Measurements from ENCODE around the gene AZU1.

AZU1 gene

DNA sequence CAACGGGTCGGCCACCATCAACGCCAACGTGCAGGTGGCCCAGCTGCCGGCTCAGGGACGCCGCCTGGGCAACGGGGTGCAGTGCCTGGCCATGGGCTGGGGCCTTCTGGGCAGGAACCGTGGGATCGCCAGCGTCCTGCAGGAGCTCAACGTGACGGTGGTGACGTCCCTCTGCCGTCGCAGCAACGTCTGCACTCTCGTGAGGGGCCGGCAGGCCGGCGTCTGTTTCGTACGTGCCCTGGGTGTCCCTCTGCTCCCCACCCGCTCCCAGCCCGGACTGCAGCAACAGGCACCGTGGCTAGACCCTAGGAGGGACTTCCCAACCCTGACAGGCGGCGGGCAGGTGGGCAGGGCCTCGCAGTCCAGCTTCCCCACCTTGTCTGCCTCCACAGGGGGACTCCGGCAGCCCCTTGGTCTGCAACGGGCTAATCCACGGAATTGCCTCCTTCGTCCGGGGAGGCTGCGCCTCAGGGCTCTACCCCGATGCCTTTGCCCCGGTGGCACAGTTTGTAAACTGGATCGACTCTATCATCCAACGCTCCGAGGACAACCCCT lies 28.0 kb downstream of the AZU1 start:
- no peak for DNase-seq

DNA sequence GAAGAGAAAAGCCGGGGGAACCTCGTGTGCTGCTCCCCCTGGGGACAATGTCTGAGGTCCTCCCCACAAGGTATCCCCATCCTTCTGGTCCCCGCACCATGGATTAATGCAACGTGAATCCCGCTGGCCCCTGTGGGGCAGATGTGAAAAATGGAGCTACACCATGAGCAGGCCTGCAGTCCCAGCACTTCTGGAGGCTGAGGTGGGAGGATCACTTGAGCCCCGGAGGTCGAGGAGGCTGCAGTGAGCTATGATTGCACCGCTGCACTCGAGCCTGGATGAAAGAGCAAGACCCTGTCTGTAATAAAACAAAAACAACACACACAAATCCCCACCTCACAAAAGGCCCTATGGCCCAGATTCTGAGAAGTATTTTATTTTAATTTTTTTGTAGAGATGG lies 30.6 kb downstream of the AZU1 start:
- DNase-seq, result no peak

DNA sequence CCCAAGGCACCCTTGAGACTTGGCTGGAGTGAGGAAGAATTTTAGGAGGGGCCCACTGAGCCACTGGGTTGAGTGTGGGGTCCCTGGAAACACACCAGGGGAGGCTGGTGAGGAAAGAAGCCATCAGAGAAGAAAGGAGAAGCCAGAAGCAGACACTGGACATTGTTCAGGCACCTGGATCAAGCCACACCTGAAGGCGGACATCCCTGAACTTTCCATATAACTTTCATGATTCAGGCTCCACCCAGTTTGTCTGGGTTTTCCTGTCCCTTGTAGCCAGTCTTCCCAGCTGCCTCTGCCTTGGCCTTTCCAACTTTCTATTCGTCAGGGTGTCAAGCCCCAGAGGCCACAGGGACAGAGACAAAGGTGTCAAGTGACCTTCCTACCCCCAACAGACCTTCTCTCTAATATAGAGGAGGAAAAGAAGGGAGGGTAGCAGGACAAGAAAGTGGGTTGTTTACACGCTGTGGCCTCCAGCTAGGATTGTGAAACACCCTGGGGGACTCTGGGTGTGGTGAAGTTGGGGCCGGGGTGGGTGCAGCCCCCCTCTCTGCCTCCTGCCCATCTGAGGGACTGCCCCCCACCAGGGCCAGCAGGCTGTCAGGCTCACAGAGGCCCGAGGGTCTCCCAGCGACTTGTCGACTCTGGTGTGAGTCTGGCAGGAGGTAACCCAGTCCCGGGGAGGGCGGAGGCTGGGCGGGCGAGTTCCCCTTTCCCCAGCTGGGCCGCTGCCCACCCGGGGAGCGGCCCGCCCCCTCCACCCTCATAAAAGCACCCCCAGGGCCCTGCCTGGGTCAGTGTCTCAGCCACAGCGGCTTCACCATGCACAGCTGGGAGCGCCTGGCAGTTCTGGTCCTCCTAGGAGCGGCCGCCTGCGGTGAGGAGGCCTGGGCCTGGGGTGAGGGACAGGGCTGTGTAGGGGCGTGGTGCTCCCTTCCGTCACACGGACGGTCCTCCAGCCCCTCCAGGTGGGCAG lies 31.5 kb downstream of the AZU1 start, which contains the start of gene CFD:
Gene CFD, plus strand, starts transcription at position 797 of the 976 bp plus-strand sequence. Its CDS starts 26 bp downstream, at position 823.
- no peak for DNase-seq

DNA sequence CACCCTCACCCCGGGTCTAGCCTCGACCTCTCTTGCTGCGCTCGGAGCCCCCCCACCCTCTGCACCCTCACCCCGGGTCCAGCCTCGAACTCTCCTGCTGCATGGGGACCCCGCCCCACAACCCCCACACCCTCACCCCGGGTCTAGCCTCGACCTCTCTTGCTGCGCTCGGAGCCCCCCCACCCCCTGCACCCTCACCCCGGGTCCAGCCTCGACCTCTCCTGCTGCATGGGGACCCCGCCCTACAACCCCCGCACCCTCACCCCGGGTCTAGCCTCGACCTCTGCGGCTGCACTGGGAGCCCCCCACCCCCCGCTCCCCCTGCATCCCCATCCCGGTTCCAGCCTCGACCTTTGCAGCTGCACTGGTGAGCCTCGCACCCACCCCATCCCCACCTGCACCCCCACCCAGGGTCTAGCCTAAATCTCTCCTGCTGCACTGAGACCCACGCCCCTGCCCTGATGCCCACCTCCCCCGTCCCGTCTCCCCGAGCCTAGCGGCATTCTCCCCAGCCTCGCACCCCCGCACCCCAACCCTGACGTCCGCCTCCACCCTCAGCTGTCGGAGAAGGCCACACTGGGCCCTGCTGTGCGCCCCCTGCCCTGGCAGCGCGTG lies 33.6 kb downstream of the AZU1 start:
- DNase-seq, result no peak

DNA sequence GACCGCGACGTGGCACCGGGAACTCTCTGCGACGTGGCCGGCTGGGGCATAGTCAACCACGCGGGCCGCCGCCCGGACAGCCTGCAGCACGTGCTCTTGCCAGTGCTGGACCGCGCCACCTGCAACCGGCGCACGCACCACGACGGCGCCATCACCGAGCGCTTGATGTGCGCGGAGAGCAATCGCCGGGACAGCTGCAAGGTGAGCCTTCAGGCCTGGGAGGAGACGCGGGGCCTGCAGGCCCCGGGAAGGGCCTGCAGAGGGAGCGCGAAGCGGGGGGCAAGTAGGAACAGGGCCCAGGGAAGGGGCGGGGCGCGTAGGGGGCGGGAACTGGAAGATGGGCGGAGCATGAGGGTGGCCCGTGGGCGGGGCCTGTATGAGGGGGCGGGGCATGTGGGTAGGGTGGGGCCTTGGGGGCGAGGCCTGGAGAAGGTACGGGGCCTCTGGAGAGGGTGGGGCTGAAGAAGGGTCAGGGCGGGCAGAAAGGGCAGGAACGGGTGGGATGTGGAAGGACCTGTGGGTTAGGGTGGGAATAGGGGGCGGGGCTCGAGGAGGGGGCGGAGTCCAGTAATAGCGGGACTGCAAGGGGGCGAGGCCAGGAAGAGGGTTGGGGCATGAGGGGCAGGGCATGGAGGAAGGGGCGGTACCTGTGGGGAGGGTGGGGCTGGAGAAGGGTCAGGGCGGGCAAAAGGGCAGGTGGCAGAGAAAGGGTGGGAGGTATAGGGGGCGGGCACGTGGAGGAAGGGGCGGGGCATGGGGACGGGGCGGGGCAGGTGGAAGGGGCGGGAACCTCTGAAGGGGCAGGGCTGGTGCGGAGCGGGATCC lies 34.3 kb downstream of the AZU1 start:
- DNase-seq, result peak; percentile 83

DNA sequence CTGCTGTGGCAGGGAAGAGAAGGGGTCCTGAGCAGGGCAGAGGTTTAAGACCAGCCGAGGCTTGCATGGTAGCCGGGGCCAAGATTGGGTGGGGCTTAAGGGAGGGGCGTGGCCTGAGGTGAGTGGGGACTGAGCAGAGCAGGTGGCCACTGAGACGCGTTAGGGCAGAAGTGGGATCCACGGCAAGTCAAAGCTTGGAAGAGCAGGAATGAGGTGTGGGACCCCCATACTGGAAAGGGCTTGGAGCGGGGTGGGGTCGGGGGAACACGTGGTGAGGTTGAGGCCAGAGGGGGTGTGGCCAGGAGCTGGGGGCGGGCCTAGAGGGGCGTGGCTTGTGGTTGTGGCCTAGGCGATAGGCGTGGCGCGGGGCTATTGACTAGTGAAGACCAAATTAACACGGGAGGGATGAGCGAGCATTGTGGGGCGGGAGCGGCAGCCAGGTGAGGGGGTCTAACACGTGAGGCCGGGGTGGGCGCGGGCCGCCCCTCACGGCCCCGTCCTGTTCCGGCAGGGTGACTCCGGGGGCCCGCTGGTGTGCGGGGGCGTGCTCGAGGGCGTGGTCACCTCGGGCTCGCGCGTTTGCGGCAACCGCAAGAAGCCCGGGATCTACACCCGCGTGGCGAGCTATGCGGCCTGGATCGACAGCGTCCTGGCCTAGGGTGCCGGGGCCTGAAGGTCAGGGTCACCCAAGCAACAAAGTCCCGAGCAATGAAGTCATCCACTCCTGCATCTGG lies 35.1 kb downstream of the AZU1 start:
- peak; percentile 90 for DNase-seq

DNA sequence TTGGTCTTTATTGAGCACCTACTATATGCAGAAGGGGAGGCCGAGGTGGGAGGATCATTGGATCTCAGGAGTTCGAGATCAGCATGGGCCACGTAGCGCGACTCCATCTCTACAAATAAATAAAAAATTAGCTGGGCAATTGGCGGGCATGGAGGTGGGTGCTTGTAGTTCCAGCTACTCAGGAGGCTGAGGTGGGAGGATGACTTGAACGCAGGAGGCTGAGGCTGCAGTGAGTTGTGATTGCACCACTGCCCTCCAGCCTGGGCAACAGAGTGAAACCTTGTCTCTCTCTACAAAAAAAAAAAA lies 35.6 kb downstream of the AZU1 start:
- no peak for DNase-seq

DNA sequence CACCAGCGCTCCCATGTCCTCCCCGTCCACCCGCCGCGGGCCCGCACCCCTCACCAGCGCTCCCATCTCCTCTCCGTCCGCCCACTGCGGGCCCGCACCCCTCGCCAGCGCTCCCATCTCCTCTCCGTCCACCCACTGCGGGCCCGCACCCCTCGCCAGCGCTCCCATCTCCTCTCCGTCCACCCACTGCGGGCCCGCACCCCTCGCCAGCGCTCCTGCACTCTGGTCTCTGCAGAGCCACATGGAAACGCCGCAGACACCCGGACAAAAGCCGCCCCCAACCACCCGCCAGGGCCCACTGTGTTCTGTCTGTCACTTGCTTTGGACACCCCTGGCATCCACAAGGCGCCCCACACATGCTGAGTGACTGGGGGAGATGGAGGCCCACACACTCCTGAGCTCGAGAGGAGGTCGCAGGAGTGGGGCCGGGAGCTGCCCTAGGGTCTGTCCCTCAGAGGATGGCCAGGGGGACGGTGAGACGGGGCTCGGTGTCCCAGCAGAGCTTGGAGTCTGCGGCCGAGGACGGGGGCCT lies 39.2 kb downstream of the AZU1 start:
- no peak for DNase-seq

DNA sequence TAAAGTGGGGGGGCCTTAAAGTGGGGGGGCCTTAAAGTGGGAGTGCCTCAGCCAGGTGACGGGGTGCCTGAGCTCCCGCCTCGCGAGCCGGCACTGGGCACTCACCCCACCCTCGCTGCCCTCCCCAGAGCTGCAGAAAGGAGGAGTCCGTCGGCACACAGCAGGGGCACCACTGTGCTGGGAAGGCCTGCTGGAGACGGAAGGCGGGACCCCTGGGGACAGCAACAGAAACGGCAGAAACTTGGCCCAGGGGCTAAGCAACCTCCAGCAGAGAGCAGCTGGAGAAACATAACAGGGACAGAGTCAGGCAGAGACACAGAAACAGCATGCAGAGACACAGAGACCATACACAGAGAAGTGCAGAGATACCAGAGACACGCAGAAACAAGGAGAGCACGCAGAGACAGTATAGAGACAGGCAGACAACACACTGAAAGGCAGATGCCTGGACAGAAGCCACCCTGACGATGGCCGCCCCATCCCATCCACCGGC lies 39.7 kb downstream of the AZU1 start:
- DNase-seq, result no peak

DNA sequence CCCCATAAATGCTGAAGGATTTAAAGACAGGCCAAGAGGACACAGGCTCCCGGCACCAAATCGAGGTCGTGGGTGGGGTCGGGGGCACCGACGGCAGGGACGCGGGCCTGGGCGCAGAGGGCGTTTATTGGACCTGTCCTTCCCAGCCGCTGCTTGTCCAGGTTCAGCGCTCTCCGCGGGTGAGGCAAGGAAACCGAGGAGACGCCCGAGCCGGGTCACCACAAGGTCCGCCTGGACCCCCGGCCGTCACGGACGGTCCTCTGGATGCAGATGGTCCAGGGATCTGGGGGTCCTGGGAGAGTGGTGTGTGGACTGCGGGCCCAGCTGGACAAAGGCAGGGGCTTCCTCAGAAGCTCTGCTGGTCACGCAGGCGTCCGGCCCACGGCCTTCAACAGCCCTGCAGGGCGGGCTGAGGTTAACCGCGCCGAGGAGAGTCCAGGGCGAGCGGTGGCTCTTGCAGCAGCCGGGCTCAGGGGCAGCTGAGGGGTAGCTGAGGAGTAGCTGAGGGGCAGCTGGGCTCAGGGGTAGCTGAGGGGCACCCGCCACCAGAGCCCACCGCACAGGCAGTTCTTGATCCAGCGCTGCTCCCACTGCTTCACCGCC lies 40.3 kb downstream of the AZU1 start:
- DNase-seq, result no peak

DNA sequence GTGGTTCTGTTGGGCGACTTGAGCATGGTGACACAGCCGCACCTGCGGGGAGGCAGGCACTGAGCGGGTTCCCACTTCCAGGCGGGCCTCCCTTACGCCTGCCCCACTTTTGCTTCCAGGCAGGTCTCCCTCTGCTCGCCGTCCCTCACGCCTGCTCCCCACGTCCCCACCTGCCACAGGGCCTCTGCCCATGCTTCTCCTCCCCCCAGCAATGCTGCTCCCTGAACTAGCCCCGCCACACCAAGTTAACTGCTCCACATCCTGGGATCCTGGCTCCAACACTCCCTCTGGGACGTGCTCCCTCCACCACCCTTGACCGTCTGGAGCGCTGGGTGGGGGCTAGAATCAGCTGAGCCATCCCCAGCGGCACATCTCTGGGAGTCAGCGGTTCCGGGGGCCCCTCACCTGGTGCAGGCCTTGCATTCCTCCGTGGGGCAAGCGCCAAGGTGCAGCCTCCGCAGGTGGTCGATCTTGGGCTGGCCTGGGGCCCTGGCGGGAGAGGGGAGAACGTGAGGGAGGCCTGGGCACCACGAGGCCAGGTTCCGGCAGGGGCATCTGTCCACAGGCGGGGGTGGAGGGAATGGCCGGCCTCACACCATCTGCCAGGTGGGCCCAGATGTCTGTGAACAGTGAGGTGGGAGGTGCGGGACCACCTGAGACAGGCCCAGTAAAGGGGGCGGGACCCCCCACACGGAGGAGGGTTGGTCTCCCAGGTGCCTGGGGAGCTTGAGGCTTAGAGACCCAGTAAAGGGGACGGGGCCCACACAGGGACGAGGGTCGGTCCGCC lies 41.0 kb downstream of the AZU1 start:
- DNase-seq, result no peak

DNA sequence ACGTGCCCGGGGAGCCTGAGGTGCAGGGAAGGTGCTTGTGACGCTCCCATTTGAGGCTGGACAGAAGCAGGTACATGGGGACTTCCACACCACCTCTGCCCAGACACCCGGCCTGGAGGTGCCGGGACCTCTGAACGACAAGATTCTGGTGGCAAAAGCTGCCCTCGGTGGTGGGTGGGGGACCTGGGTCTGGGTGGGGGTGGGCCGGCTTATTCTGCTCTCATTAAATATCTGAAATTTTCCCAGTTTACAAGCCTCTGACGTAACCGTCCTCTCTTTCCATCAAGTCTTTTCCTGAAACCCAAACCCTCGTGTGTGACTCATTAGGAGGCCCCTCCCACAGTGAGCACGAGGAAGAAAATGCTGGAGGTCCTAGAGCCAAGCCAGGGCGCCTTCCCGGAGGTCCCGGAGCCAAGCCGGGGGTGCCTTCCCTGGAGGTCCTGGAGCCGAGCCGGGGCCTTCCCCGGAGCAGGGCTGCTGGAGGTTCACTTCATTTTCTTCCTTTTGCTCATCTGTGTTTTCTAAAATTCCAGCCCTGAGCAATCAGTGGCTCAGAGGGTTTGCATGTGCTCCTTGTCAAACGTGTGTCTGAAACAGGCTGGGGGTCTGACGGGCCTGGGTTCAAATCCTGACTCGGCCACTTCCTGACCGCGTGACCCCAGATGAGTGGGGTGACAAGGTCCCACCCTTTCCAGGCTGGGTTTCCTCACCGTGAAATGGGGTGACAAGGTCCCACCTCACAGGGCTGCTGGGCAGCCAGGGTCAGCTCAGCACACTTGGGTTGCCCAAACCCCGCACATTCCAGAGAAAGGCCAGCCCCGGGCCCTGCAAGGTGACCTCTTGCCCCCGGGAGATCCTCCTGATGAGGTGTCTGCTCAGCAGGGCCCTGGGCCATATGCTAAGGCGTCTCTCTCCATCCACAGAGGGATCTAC lies 41.9 kb downstream of the AZU1 start:
- no peak for DNase-seq

DNA sequence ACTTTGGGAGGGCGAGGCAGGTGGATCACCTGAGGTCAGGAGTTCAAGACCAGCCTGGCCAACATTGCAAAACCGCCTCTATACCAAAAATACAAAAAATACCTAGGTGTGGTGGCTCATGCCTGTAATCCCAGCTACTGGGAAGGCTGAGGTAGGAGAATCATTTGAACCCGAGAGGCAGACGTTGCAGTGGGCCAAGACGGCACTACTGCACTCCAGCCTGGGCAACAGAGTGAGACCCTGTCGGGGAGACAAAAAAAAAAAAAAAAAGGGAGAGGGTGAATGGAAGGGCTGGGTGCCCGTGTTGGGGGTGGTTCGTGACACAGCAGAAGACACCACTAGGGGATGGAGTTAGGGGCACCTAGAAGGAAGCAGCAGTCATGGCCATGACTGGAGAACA lies 42.7 kb downstream of the AZU1 start:
- no peak for DNase-seq

DNA sequence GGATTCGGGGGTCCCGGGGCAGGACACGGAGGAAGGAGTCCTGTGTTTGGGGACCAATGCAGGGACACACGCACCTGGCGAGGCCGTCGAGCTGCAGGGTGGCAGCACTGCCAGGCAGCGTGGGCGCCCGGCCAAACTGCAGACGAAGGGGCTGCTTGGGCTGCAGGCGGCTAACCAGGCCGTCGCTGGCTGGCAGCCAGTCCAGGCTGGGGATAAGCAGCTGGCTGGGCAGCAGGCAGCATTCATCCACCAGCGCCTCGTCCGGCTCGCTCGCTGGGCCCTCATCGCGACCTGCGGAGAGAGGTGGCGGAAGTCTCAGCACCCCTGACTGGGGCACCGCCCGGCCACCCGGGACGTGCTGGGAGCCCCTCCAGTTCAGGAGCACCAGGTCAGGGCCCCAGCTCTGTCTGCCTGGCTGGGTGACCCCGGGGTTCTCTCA lies 43.3 kb downstream of the AZU1 start:
- DNase-seq, result no peak

DNA sequence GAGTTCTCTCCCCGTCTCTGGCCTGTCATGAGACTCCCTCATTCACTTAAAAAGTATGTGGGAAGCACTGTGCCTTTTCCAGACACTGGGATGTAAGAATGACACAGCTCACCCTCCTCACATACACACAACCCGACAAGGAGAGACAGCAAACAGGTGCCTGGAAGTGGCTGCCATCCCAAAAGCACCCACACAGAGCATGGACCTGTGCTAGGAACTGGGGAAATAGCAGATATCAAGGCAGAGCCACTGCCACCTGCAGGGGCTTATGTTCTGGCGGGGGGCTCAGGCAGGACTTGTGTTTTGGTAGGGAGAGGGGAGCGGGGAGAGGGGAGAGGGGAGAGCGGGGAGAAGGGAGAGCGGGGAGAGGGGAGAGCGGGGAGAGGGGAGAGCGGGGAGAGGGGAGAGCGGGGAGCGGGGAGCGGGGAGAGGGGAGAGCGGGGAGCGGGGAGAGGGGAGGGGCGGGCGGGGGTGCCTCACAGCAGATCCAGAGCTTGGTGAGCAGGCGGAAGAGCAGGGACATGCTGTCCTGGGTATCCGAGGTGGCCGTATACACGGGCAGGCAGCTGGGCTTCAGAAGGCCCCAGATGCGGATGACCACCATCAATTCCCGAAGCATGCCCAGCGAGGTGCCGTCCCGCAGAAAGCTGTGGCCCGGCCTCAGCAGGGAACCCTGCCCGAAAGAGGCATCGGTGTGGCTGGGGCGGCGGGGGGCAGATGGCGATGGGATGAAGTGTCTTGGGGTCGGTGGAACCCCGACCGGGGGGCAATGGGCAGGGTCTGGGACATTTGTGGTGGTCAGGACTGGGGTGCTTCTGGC lies 44.0 kb downstream of the AZU1 start:
- DNase-seq, result peak; percentile 34

DNA sequence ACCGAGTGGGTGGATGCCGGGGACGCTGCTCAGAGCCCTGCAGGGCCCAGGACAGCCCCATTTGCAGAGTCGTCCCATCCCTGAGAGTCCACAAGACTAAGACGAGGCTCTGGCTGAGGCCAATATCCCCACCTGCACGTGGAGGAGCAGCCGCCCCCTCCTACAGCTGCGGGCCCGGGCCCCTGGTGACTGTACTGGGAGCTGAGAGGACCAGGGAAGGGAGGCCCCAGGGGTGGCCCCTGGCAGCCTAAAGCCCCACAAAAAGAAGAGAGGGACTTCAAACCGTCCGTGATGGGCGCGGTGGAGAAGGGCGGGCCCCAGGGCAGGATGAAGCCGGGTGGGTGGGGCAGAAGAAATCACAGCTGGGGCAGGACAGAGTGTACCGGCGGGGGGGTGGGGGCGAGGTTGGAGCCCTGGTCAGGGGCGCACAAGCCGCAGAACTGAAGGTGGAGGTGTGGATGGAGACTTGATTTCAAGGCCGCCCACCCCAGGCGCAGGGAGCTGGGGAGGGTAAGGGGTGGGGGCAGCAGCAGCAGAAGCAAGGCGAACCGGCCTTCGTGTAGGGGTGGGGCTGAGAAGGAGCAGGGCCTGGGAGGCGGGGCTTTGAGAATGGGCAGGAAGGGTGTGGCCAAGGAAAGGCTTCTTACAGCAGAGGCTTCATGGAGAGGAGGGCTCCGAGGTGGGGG lies 44.8 kb downstream of the AZU1 start:
- peak; percentile 91 for DNase-seq

DNA sequence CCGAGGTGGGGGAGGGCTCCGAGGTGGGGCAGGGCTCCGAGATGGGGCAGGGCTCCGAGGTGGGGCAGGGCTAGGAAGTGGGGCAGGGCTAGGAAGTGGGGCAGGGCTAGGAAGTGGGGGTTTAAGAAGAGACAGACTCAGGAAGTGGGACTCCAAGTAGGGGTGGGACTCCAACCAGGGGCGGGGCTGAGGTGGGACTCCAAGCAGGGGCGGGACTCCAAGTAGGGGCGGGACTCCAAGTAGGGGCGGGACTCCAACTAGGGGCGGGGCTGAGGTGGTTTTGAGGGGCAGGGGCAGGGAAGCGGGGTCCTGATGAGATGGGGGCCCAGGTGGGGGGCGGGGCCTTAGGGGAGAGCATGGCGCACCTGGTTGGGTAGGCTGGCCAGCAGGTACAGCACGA lies 45.4 kb downstream of the AZU1 start:
- peak; percentile 78 for DNase-seq

DNA sequence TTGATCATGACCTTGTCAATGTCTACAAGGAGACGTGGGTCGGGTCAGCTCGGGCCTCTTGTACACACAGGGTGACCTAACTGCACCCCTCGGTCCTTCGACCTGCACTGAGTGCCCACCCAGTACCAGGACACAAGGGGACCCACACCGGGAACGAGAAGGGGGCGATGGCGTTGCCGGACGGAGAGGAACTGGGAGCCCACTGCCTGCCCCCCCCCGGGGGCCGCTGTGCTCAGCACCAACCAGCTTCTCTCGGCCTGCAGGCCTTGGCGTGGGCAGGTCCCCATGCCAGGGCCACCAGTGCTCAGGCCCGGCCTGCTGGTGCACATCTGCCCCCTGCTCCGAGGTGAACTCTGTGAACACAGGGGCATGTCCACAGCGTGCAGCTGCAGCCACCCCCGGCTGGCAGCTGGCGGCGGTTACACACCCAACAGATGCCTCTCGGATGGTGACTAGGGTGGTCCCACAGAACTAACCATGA lies 46.0 kb downstream of the AZU1 start:
- no peak for DNase-seq

All from activated CD4-positive, alpha-beta T cell treated with anti-CD3 and anti-CD28 coated beads for 48 hours (primary cell).